PC-3 (cell line): ENCODE results near the gene CYP27B1. TPM values are rescaled to one million over a fixed set of nuclear protein-coding genes. Genes with fewer than 3 reads are reported as not detected.
A peak's percentile ranks its signal among the peaks of the same experiment; 100 is the strongest.

Source experiments
- ATAC-seq: fragments of 200-7000 bp; cut with Tn5 transposase; 2 replicates; pipeline ENCODE4 v1.9.1; 2020; ENCODE audit warnings: mild to moderate bottlenecking, moderate library complexity
- BruUV-seq: library from RNA; stranded (reverse); fragments of 400-500 nt; replicated peaks from 2 replicates; lab custom pipeline; 2021; lab: Mats Ljungman, UMichigan
- CTCF ChIA-PET: fragments of 300-600 bp; sonication (Branson Sonifier 250); formaldehyde crosslinking; loops from one replicate; lab custom pipeline; 2022; ENCODE audit warnings: antibody characterized with exemption; lab: Charles Lee
- POLR2A ChIA-PET: fragments of 300-600 bp; sonication (Branson Sonifier 250); formaldehyde crosslinking; loops from one replicate; lab custom pipeline; 2022; ENCODE audit warnings: antibody characterized with exemption; ENCODE audit not compliant: unreplicated experiment; lab: Charles Lee
- DNase-seq: peaks from one replicate; pipeline ENCODE4 v3.0.0-alpha.2; 2015
- H2AFZ ChIP-seq: fragments of 300-600 bp; sonication (generic); 2 replicates; pipeline ENCODE4 v1.6.0; 2016; ENCODE audit warnings: antibody characterized with exemption, low read length
- H3F3A ChIP-seq: fragments of 300-600 bp; sonication (generic); one replicate; pipeline ENCODE4 v1.6.0; 2017; ENCODE audit warnings: antibody characterized with exemption, low read length, control low read depth, mild to moderate bottlenecking; ENCODE audit not compliant: unreplicated experiment
- H3K27ac ChIP-seq: fragments of 300-600 bp; sonication (generic); 2 replicates; pipeline ENCODE4 v1.5.1; 2016; ENCODE audit warnings: mild to moderate bottlenecking, low read length
- H3K27me3 ChIP-seq: fragments of 300-600 bp; sonication (generic); 2 replicates; pipeline ENCODE4 v1.6.1; 2016; ENCODE audit warnings: low read length, mixed read lengths
- H3K36me3 ChIP-seq: fragments of 300-600 bp; sonication (generic); 2 replicates; pipeline ENCODE4 v1.6.1; 2016; ENCODE audit warnings: low read depth, mixed run types, low read length, mixed read lengths
- H3K4me1 ChIP-seq: fragments of 300-600 bp; sonication (generic); 2 replicates; pipeline ENCODE4 v1.5.1; 2016; ENCODE audit warnings: low read length; ENCODE audit not compliant: insufficient read depth
- H3K4me2 ChIP-seq: fragments of 300-600 bp; sonication (generic); 2 replicates; pipeline ENCODE4 v1.6.0; 2016; ENCODE audit warnings: low read length
- H3K4me3 ChIP-seq: fragments of 300-600 bp; sonication (generic); 2 replicates; pipeline ENCODE4 v1.5.1; 2016; ENCODE audit warnings: mild to moderate bottlenecking, low read length, mixed read lengths
- H3K79me2 ChIP-seq: fragments of 300-600 bp; sonication (generic); 2 replicates; pipeline ENCODE4 v1.6.1; 2017; ENCODE audit warnings: low read length, mixed read lengths
- H3K9ac ChIP-seq: fragments of 300-600 bp; sonication (generic); 2 replicates; pipeline ENCODE4 v1.6.0; 2016; ENCODE audit warnings: mild to moderate bottlenecking, low read length
- H3K9me2 ChIP-seq: fragments of 300-600 bp; sonication (generic); replicated peaks from 2 replicates; pipeline ENCODE4 v1.6.1; 2016; ENCODE audit warnings: mixed run types, low read length, mixed read lengths
- H3K9me3 ChIP-seq: fragments of 300-600 bp; sonication (generic); 2 replicates; pipeline ENCODE4 v1.6.1; 2016; ENCODE audit warnings: low read length, mixed read lengths
- H4K20me1 ChIP-seq: fragments of 300-600 bp; sonication (generic); 2 replicates; pipeline ENCODE4 v1.6.1; 2016; ENCODE audit warnings: low read length, mixed read lengths
- EZH2 ChIP-seq: fragments of 300-600 bp; sonication (generic); IDR thresholded peaks from one replicate; pipeline ENCODE4 v1.6.1; 2017; ENCODE audit warnings: antibody characterized with exemption, mild to moderate bottlenecking, low read length; ENCODE audit not compliant: unreplicated experiment
- EZH2phosphoT487 ChIP-seq: fragments of 300-600 bp; sonication (generic); IDR thresholded peaks from 2 replicates; pipeline ENCODE4 v1.6.1; 2018; ENCODE audit warnings: mild to moderate bottlenecking, antibody characterized with exemption, low read length, borderline replicate concordance
- intact Hi-C: fragments of 100-400 bp; cut with micrococcal nuclease; formaldehyde crosslinking; loops from 2 replicates; pipeline ENCODE4 v1.9.0; 2023
- total RNA-seq: library from RNA; depleted of rRNA; stranded (reverse); fragments of >200 nt; gene quantifications from 2 replicates; pipeline ENCODE4 v1.2.3, GENCODE V29; 2014
- TF ChIP-seq, protein P1 (sequence below): fragments of 300-600 bp; sonication (generic); conservative IDR thresholded peaks from 2 replicates; pipeline ENCODE4 v1.5.1; 2017; ENCODE audit warnings: antibody characterized with exemption, low read depth, mild to moderate bottlenecking, low read length

The CYP27B1 gene
- total RNA-seq, 1 experiment from 2014 or later = 8.1 TPM

- intact Hi-C loops = no loop called here
- no peaks in the 10 kb centered on the region for H3K9me2 ChIP-seq
- ATAC-seq = no peak
- no peak overlapping the region for H2AFZ ChIP-seq
- no TSS peak for BruUV-seq
- no peaks in the 10 kb centered on the region for H4K20me1 ChIP-seq
- CTCF ChIA-PET = no interaction called here
- no peaks in the 10 kb centered on the region for H3F3A ChIP-seq
- no peak overlapping the region for H3K9ac ChIP-seq
- POLR2A ChIA-PET = no interaction called here
- no peak overlapping the region for H3K27ac ChIP-seq
- H3K4me2 ChIP-seq = no peak overlapping the region
- no peaks in the 10 kb centered on the region for H3K79me2 ChIP-seq
- no peaks in the 10 kb centered on the region for H3K36me3 ChIP-seq
- H3K27me3 ChIP-seq = no peaks in the 10 kb centered on the region
- peaks cover 4% of the 10 kb centered on the region; the same call in 1 of the 2 replicates for H3K4me1 ChIP-seq
- no peak overlapping the region for H3K4me3 ChIP-seq
- no peak for DNase-seq
- TF ChIP-seq EZH2phosphoT487 (no peak), EZH2 (no peak)
- TF ChIP-seq, protein P1, sequence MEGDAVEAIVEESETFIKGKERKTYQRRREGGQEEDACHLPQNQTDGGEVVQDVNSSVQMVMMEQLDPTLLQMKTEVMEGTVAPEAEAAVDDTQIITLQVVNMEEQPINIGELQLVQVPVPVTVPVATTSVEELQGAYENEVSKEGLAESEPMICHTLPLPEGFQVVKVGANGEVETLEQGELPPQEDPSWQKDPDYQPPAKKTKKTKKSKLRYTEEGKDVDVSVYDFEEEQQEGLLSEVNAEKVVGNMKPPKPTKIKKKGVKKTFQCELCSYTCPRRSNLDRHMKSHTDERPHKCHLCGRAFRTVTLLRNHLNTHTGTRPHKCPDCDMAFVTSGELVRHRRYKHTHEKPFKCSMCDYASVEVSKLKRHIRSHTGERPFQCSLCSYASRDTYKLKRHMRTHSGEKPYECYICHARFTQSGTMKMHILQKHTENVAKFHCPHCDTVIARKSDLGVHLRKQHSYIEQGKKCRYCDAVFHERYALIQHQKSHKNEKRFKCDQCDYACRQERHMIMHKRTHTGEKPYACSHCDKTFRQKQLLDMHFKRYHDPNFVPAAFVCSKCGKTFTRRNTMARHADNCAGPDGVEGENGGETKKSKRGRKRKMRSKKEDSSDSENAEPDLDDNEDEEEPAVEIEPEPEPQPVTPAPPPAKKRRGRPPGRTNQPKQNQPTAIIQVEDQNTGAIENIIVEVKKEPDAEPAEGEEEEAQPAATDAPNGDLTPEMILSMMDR = no peak
- H3K9me3 ChIP-seq = no peaks in the 10 kb centered on the region
Observed at GRCh38 chr12:57727758-57728395, 39.0 kb downstream of the CYP27B1 start.

- H3K27ac ChIP-seq = no peak overlapping the region
- TSS peak; percentile 32 for BruUV-seq
- ATAC-seq = peak; percentile 31
Observed at GRCh38 chr12:57726884-57727757, 39.8 kb downstream of the CYP27B1 start.

More at GRCh38 chr12:57726884-57727757, 39.8 kb downstream of the CYP27B1 start:
- H3K9me2 ChIP-seq = no peaks in the 10 kb centered on the region
- H3K4me3 ChIP-seq = peak overlapping the region; percentile 91
- peak overlapping the region; percentile 92 for H3K4me2 ChIP-seq
- peaks cover 4% of the 10 kb centered on the region; the same call in 1 of the 2 replicates for H3K4me1 ChIP-seq
- H3K27me3 ChIP-seq = no peaks in the 10 kb centered on the region
- H3F3A ChIP-seq = no peaks in the 10 kb centered on the region
- no peak for DNase-seq
- ChIA-PET CTCF (interaction anchor here (0.8 to 1.5 kb wide), 3 partner anchors 9 to 203 kb away, joined by 3 to 9 read pairs (median 3); partner anchors contain the start of gene TSPAN31), POLR2A (interaction anchor here (0.7 kb wide), 1 partner anchor 40 kb away, joined by 5 read pairs; no protein-coding TSS in a partner anchor)
- H3K9ac ChIP-seq = peak overlapping the region; percentile 86
- no peaks in the 10 kb centered on the region for H3K9me3 ChIP-seq
- H3K36me3 ChIP-seq = no peaks in the 10 kb centered on the region
- TF ChIP-seq, protein P1 = peak; percentile 33
- no peak for TF ChIP-seq EZH2phosphoT487
- no peaks in the 10 kb centered on the region for H3K79me2 ChIP-seq
- intact Hi-C loops = no loop called here
- peak overlapping the region; percentile 100 for H2AFZ ChIP-seq
- H4K20me1 ChIP-seq = no peaks in the 10 kb centered on the region
